HG03066 (cell line): ENCODE data around the gene CAV1.

Experiments
- ATAC-seq: cut with Tn5 transposase; IDR thresholded peaks from one replicate; pipeline ENCODE4 v1.9.1; 2021; ENCODE audit warnings: low read depth; ENCODE audit not compliant: unreplicated experiment

CAV1 gene

GRCh38 chr7:116553168-116553964 lies 28.5 kb downstream of the CAV1 start:
- no peak for ATAC-seq

- no peak for ATAC-seq
These were observed 29.6 kb downstream of the CAV1 start for GRCh38 chr7:116554436-116554835.

DNA sequence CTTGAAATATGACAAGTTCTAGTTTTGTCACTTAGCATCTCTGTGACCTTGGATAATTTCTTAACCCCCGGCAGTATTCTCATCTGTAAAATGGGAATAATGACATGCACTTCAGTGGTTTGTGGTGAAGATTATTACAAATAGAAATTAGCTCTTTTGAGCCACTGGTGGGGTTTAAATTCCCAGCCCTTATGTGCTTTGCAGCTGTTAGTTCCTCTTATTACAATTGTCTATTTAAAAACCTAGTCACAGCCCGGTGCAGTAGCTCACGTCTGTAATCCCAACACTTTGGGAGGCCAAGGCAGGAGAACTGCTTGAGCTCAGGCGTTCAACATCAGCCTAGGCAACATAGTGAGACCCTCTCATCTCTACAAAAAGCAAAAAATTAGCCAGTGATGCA lies 30.1 kb downstream of the CAV1 start:
- no peak for ATAC-seq

DNA sequence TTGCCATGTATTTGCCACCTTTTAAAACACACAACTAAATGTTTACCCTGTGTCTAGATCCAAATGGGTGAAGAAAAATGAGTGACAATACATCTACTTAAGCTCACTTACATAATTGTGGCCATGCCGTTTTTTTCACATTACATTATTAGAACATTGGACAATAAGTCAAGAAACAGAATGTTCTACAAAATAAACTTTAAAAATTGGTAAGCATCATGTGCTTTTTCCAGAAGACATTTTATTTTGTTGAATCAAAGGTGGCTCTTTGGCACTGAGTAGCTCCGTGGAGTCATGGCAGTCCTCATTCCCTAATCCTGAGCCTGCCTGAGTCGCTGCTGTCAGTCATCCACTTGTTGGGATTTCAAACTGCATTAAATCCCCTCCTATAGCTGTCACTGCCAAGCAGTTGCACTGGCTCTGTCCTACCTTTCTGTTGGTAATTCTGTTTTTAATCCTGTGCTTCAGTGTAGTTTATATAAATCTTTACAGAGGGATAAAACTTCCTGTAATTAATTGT lies 32.3 kb downstream of the CAV1 start:
- no peak for ATAC-seq

GRCh38 chr7:116557901-116558300 lies 33.1 kb downstream of the CAV1 start:
- ATAC-seq: no peak

DNA sequence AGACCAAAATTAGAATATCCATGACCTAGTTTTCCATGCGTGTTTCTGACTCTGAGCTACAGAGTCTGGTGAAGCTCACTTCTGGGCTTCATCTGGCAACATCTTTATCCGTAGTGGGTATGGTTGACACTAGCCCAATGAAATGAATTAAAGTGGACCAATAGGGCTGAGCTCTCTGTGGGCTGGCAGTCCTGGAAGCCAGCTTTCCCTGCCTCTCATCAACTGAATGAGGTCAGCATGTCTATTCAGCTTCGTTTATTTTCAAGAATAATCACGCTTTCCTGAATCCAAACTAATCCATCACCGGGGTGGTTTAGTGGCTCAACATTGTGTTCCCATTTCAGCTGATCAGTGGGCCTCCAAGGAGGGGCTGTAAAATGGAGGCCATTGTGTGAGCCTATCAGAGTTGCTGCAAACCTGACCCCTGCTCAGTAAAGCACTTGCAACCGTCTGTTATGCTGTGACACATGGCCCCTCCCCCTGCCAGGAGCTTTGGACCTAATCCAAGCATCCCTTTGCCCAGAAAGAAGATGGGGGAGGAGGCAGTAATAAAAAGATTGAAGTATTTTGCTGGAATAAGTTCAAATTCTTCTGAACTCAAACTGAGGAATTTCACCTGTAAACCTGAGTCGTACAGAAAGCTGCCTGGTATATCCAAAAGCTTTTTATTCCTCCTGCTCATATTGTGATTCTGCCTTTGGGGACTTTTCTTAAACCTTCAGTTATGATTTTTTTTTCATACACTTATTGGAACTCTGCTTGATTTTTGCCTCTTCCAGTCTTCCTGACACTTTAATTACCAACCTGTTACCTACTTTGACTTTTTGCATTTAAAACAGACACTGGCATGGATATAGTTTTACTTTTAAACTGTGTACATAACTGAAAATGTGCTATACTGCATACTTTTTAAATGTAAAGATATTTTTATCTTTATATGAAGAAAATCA lies 35.5 kb downstream of the CAV1 start:
- no peak for ATAC-seq

DNA sequence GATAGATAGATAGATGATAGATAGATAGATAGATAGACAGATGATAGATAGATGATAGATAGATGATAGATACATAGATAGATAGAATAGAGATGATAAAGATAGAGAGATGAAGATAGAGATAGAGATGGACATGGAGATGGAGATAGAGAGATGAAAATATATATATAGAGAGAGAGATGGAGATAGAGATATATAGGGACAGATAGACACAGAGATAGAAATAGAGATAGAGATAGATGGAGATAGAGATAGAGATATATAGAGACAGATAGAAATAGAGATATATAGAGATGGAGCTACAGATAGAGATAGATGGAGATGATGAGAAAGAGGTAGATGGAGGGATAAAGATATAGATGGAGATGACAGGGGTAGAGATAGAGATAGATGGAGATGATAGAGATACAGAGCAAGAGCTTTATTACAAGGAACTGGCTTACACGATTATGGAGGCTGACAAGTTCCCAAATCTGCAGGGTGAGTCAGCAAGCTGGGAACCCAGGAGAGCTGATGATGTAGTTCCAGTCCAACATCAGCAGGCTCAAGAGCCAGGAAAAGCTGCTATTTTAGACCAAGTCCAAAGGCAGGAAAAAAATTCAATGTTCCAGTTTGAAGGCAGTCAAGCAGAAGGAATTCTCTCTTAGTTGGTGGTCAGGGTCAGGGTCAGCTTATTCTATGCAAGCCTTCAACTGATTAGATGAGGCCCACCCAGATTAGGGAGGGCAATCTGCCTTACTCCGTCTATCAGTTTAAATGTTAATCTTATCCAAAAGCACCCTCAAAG lies 37.1 kb downstream of the CAV1 start:
- ATAC-seq: no peak

- ATAC-seq: no peak
These were observed 37.8 kb downstream of the CAV1 start for GRCh38 chr7:116562529-116563121.

DNA sequence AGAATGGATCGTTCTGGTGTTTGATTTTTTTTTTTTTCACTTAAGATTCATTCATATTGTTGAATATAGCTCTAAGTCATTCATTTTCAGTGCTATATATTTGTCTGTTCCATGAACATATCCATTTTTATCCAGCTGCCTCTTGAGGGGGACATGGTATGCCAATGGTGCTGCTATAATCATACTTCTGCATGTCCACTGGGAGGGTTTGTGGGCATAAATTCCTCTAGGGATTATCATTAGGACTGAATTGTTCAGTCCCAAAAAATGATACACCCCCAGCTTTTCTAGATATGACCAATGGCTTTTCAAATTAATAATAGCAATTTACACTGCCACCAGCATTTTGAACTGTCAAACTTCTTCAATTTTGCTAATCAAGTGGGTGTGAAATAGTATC lies 41.1 kb downstream of the CAV1 start:
- ATAC-seq: no peak

GRCh38 chr7:116566666-116567065 lies 41.8 kb downstream of the CAV1 start:
- no peak for ATAC-seq

GRCh38 chr7:116569737-116570136 lies 44.9 kb downstream of the CAV1 start:
- ATAC-seq: no peak

DNA sequence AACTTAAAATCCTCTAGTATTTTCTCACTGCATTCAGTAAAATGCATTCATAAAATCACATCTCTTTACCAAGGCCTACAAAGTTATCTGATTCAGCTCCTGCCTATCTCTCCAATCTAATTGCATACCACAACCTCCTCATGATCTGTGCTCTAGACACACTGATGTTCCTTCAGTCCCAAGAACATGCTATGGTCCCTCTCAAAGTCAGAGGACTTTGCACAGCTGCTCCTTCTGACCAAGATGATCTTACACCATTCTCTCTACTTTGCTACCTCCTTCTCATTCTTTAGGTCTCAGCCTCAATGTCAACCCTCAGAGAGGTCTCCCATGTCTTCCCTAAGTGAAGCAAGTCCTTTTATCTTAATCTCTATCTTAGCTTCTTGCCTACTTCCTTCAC lies 45.5 kb downstream of the CAV1 start:
- ATAC-seq: no peak

DNA sequence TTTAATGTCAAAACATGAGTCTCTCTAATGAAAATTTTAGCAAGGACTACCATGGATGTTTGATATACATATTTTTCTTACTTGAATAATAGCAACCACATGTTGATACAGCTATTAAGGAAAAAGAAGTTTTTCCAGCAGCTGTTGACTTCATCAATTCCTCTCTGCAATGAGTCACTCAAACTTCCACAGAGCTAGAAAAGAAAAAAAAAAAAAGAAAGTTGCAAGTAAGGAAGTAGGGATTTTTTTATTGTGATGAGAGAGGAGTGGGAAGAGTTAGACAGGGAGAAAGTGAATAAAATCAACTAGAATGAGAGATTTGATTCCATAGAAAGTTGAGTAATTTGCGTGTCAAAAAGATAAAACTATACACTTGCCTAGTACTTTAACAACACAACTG lies 46.2 kb downstream of the CAV1 start:
- ATAC-seq: no peak

DNA sequence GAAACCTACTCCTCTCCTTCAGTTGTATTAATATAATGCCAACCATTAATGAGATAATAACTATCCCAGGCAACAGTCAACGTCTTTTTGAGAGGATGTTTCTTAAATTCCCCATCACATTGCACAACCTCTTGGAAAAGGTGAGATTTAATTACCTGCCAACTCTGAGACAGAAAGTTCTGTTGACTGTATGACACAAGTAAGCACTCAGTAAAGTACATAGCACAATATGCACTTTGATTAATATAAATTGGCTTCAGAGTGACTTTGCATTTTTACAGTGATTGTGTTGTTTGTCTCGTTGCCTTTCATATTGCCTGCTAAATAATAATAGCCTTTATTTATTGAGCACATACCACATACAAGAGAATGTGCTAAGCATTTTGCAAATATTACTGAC lies 46.7 kb downstream of the CAV1 start:
- no peak for ATAC-seq

DNA sequence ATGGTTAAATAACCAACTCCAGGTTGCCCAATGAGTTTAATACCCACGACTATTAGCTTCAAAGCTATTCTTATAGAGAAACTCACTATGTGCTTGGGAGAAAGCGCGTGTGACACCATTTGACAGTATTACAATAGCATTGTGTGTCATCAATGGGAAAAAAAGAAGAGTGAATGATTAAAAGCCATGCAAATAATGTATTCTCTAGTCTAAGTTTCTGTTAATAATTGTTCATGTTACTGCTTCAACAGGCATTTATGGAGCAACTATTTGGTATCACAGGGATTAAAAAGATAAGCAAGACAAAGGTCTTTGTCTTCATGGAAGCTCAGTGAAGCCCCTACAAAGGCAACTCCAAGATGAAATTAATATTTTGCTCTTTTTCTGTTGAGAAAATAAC lies 47.2 kb downstream of the CAV1 start:
- ATAC-seq: no peak

DNA sequence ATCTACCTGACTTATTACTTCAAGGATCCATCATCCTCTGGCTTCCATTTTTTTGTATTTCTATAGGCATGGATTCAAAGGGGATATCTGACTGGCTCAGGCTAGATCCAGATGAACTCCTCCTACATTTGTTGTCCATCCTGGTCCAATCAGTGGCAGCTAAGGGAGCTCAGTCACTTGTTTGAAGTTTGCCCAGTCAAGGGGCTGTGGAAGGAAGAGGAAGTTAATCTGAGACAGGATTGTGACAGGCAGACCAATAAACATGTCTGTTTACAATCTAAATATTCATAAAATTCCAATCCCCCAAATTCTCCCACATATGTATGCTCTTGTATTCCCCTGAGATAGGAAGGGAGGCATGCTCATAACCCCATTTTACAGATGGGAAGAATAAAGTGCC lies 48.7 kb downstream of the CAV1 start:
- no peak for ATAC-seq

DNA sequence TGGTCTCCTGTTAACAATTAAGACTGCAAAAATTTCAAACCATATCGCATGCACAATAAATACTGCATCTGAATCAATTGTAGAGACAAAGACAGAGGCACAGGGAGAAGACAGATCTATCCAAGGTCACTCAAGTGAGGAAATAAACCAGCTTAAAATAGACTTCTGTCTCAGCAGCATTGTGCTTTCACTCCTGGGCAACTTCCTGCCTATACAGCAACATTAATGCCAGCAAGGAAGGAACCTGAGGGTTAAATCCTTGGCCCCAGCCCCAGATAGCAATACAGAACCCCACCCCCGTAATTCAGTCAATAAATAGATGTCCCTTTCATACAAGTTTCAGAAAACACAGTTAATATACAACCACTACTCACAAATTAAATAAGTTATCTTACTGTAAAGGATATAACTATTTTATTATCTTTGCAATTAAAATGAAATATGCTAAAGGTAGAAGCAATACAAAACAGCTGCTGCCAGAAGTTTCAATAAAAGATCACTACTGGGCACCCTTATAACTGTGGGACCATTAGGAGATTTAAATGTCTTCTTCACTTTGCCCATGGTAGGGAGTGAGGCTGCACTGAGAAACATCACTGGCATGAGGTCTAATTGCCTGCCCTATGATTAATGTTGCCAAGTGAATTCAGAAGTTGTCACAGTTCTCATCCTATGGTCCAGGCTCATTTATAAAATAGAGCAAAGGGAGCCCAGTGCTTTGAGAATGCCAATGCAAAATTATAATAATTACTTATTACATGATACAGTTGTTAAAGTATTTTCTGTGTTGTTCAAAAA lies 49.4 kb downstream of the CAV1 start:
- no peak for ATAC-seq

GRCh38 chr7:116575853-116576252 lies 51.0 kb downstream of the CAV1 start:
- no peak for ATAC-seq
